NB4 (cell line): ENCODE measurements around the gene IRAK1.

ENCODE experiments used
- CTCF ChIP-seq: IDR thresholded peaks from one replicate; pipeline ENCODE4 v1.5.1; 2012; ENCODE audit warnings: low read depth, low read length
- MAX ChIP-seq: IDR thresholded peaks from 2 replicates; pipeline ENCODE4 v1.6.1; 2011; ENCODE audit warnings: low read depth, low read length
- MYC ChIP-seq: IDR thresholded peaks from 2 replicates; pipeline ENCODE4 v1.6.1; 2011; ENCODE audit warnings: low read depth, low read length
- POLR2A ChIP-seq: IDR thresholded peaks from 2 replicates; pipeline ENCODE4 v1.6.1; 2011; ENCODE audit warnings: mild to moderate bottlenecking; ENCODE audit not compliant: insufficient read length; ENCODE audit errors: extremely low read depth

DNA sequence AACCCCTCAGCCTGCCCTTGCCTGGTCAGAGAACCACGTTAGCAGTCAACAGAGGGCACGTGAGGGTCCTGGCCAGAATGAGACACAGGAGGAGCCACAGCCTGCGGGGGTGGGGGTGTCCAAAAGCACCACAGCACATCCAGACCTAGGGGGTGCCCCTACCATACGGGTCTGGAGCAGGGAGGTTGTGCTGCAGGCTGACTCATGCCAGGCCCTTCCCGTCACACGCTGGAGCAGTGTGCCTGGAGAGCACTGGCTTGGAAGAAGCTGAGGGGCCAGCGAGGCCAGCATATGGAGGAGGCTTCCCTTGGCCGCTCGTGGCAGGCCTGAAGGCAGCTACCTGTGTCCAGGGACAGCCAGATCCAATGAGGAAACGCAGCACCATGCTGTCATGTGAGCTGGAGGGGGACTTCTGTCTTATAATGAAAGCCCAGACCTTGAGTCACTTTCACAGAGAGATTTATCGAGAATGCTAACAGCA, 1.5 kb upstream of the IRAK1 start:
- TF ChIP-seq POLR2A (no peak), MAX (no peak), CTCF (no peak), MYC (no peak)
